ENCODE data around the gene CLIC1. TPM values are rescaled to one million over a fixed set of nuclear protein-coding genes. Genes with fewer than 3 reads are reported as not detected.
A peak's percentile ranks its signal among the peaks of the same experiment; 100 is the strongest.

The CLIC1 gene
- total and polyA plus RNA-seq, 2 experiments from 2014 or later = 463 to 599 TPM

GRCh38 chr6:31728767-31729514 lies 7.4 kb downstream of the CLIC1 start, which contains the start of gene DDAH2:
DDAH2 (minus strand) TSS chr6:31729299; CDS start chr6:31729161, 138 bp downstream.
- Histone ChIP-seq H3K4me1 (ENCODE audit: insufficient read depth) (peaks cover 12% of the 10 kb centered on the region), H3K9me2 (replicated peaks; ENCODE audit: insufficient read depth) (no peaks in the 10 kb centered on the region), H2AFZ (peak within 1 kb of the TSS; percentile 36), H3K4me3 (peak within 1 kb of the TSS; percentile 89), H3K4me2 (peak within 1 kb of the TSS; percentile 82), H3K9me3 (ENCODE audit: low read depth) (no peaks in the 10 kb centered on the region), H3K79me2 (peaks cover 42% of the 10 kb centered on the region), H3K27ac (peak within 1 kb of the TSS; percentile 99), H3K36me3 (replicated peaks; ENCODE audit: insufficient read depth, low read depth) (no peaks in the 10 kb centered on the region), H4K20me1 (ENCODE audit: insufficient read depth, poor library complexity, severe bottlenecking) (peaks cover 17% of the 10 kb centered on the region), H3K27me3 (no peaks in the 10 kb centered on the region)
- DNase-seq (ENCODE audit: low spot score) = peak; percentile 31
- WGBS (ENCODE audit: low lambda C conversion rate, missing lambda C conversion rate) = 45% methylated on average over 27 of the region's 36 CpGs
- TF ChIP-seq CTCF (IDR thresholded peaks at IDR 0.05; ENCODE audit: poor library complexity) (peak; percentile 76), EZH2phosphoT487 (IDR thresholded peaks at IDR 0.05; ENCODE audit: low read depth, severe bottlenecking, unreplicated experiment) (no peak), EZH2 (IDR thresholded peaks at IDR 0.05; ENCODE audit: borderline replicate concordance) (no peak)

GRCh38 chr6:31727717-31728671 lies 8.3 kb downstream of the CLIC1 start:
- WGBS (ENCODE audit: low lambda C conversion rate, missing lambda C conversion rate) = 94% methylated on average over 39 of the region's 41 CpGs
- H3K9me2 ChIP-seq (replicated peaks; ENCODE audit: insufficient read depth) = no peaks in the 10 kb centered on the region
- no peak overlapping the region for H3K27ac ChIP-seq

More at GRCh38 chr6:31727717-31728671, 8.3 kb downstream of the CLIC1 start:
- Histone ChIP-seq H3K36me3 (replicated peaks; ENCODE audit: insufficient read depth, low read depth) (no peaks in the 10 kb centered on the region), H3K4me2 (peak overlapping the region; percentile 82), H3K27me3 (no peaks in the 10 kb centered on the region), H3K4me1 (ENCODE audit: insufficient read depth) (peaks cover 12% of the 10 kb centered on the region), H3K79me2 (peaks cover 33% of the 10 kb centered on the region), H2AFZ (no peak overlapping the region), H3K4me3 (peak overlapping the region; percentile 89), H3K9me3 (ENCODE audit: low read depth) (no peaks in the 10 kb centered on the region), H4K20me1 (ENCODE audit: insufficient read depth, poor library complexity, severe bottlenecking) (peaks cover 14% of the 10 kb centered on the region)
- no peak for TF ChIP-seq EZH2 (IDR thresholded peaks at IDR 0.05; ENCODE audit: borderline replicate concordance)
- no peak for TF ChIP-seq CTCF (IDR thresholded peaks at IDR 0.05; ENCODE audit: poor library complexity)
- TF ChIP-seq EZH2phosphoT487 (IDR thresholded peaks at IDR 0.05; ENCODE audit: low read depth, severe bottlenecking, unreplicated experiment) = no peak
- no peak for DNase-seq (ENCODE audit: low spot score)
